Activated T-helper 2 cell treated with anti-CD3 and anti-CD28 coated beads, Interferon-gamma antibody, Interleukin-2, Interleukin-4, amounts not matched to agents 10 μg/mL and 5 μg/mL and 100 μg/mL, durations not matched to agents 14 hours and 24 hours and 36 hours (primary cell): Measurements from ENCODE around the gene CTU2. TPM values are rescaled to one million over a fixed set of nuclear protein-coding genes. Genes with fewer than 3 reads are reported as not detected.
A peak's percentile ranks its signal among the peaks of the same experiment; 100 is the strongest.

Experiments
- DNase-seq: peaks from one replicate; pipeline ENCODE4 v3.0.0; 2021; ENCODE audit warnings: low spot score
- H3K27ac Mint-ChIP-seq: one replicate; pipeline ENCODE4 v1.8.0; 2021; ENCODE audit warnings: mixed read lengths
- H3K27me3 Mint-ChIP-seq: one replicate; pipeline ENCODE4 v1.8.0; 2021; ENCODE audit warnings: low read depth, mixed read lengths
- H3K36me3 Mint-ChIP-seq: one replicate; pipeline ENCODE4 v1.8.0; 2021; ENCODE audit warnings: low read depth, mixed read lengths
- H3K4me1 Mint-ChIP-seq: one replicate; pipeline ENCODE4 v1.8.0; 2021; ENCODE audit warnings: low read depth, mixed read lengths
- H3K4me3 Mint-ChIP-seq: one replicate; pipeline ENCODE4 v1.8.0; 2021; ENCODE audit warnings: low read depth, mild to moderate bottlenecking, moderate library complexity, mixed read lengths
- H3K9me3 Mint-ChIP-seq: one replicate; pipeline ENCODE4 v1.8.0; 2021; ENCODE audit warnings: mixed read lengths
- intact Hi-C: fragments of 100-400 bp; cut with micrococcal nuclease; formaldehyde crosslinking; loops from one replicate; pipeline ENCODE4 v1.15.1; 2023
- total RNA-seq: library from RNA; stranded (reverse); gene quantifications from 2 replicates; pipeline ENCODE4 v1.2.3, GENCODE V29; 2022

Gene CTU2
- total RNA-seq, 1 donor from 2014 or later: 43.8 TPM

- H3K27me3 Mint-ChIP-seq: no peaks in the 10 kb centered on the region
- peaks cover 24% of the 10 kb centered on the region for H3K36me3 Mint-ChIP-seq
- DNase-seq: no peak
- H3K4me1 Mint-ChIP-seq: no peaks in the 10 kb centered on the region
- no peak overlapping the region for H3K4me3 Mint-ChIP-seq
- H3K27ac Mint-ChIP-seq: no peak overlapping the region
- H3K9me3 Mint-ChIP-seq: no peaks in the 10 kb centered on the region
- intact Hi-C loops: loop anchor here (2.0 to 5.0 kb wide), 3 partner anchors 29 to 432 kb away; partner anchors contain the start of genes CTU2, PIEZO1 and RNF166
Observed at GRCh38 chr16:88735616-88736015, 29.3 kb downstream of the CTU2 start.

DNA sequence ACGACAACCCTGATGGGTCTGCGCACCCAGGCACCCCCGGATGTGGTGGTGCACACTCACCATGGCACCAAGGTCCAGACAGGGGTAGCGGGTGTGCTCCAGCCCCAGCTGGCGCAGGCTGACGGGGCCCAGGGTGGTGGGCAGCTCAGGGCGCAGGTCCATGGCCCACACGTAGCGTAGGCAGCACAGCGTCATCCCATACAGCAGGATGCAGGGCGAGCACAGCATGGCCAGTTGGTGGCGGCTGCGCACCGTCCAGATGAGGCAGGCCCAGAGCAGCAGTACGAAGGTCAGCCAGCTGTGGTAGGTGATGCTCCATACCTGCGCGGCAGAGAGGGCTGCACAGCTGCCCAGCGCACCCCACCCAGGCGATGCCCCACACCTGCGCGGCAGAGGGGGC is 29.8 kb downstream of the CTU2 start:
- Mint-ChIP-seq H3K4me3 (no peak overlapping the region), H3K27me3 (no peaks in the 10 kb centered on the region), H3K36me3 (peaks cover 22% of the 10 kb centered on the region), H3K27ac (no peak overlapping the region), H3K9me3 (no peaks in the 10 kb centered on the region), H3K4me1 (no peaks in the 10 kb centered on the region)
- intact Hi-C loops: loop anchor here (2.0 to 5.0 kb wide), 3 partner anchors 29 to 431 kb away; partner anchors contain the start of genes CTU2, PIEZO1 and RNF166
- no peak for DNase-seq

DNA sequence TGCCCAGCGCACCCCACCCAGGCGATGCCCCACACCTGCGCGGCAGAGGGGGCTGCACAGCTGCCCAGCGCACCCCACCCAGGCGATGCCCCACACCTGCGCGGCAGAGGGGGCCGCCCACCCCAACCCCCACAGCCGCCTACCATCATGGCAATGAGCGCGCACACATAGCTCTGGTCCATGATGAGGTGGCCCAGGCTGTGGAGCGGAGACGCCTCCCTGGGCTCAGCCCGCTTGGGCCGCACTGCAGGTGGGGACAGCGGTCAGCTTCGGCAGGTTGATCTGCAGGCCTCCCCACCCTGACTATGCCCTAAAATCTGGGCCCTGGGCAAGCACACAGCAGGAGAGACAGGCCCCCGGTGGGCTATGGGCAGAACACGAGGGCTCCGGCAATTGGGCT is 30.2 kb downstream of the CTU2 start:
- Mint-ChIP-seq H3K27me3 (no peaks in the 10 kb centered on the region), H3K27ac (no peak overlapping the region), H3K9me3 (no peaks in the 10 kb centered on the region), H3K36me3 (peaks cover 22% of the 10 kb centered on the region), H3K4me3 (no peak overlapping the region), H3K4me1 (no peaks in the 10 kb centered on the region)
- no peak for DNase-seq
- intact Hi-C loops: loop anchor here (2.0 to 5.0 kb wide), 3 partner anchors 30 to 431 kb away; partner anchors contain the start of genes CTU2, PIEZO1 and RNF166

DNA sequence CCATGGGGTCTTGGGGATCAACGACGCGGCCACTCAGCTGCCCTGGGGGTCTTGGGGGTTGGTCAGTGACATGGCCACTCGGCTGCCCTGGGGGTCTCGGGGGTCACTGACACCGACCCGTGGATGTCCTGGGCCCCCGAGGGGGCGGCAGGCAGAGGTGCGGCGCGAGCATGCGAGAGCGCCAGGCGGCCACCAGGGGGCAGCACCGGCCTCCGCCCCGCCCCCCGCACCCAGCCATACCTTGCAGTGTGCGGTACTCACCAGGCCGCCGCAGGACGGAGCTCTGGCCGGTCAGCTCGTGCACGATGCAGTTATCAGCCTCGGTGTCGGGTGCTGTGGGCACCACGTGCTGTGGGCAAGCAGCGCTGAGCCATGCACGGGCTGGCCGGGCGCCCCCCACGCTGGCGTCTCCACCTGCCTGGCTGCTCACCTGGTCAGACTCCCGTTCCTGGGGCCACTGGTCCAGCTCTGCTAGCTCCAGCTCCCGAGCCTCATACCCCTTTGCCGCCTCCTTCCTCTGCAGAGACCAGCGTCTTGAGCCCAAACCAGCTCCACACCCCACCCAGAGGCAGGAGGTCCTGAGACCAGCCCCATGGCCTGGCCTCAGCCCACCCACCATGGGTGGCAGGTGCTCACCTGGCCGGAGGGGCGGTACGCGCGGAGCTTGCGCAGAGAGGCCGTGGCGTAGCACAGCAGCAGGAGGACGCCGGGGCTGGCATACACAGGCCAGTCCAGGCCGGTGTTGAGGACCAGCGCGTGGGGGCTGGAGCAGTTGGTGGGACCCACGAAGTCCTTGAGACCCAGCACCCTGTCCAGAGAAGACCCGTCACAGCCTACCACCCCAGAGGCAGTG is 31.2 kb downstream of the CTU2 start:
- Mint-ChIP-seq H3K27me3 (no peaks in the 10 kb centered on the region), H3K36me3 (peaks cover 17% of the 10 kb centered on the region), H3K9me3 (no peaks in the 10 kb centered on the region), H3K27ac (no peak overlapping the region), H3K4me1 (no peaks in the 10 kb centered on the region), H3K4me3 (no peak overlapping the region)
- peak; percentile 54 for DNase-seq
- intact Hi-C loops: loop anchor here (1.0 to 5.0 kb wide), 4 partner anchors 31 to 430 kb away; partner anchors contain the start of genes CTU2, PIEZO1, RNF166 and TRAPPC2L

GRCh38 chr16:88738151-88739084 is 32.1 kb downstream of the CTU2 start:
- Mint-ChIP-seq H3K9me3 (no peaks in the 10 kb centered on the region), H3K36me3 (peaks cover 17% of the 10 kb centered on the region), H3K27me3 (no peaks in the 10 kb centered on the region), H3K27ac (no peak overlapping the region), H3K4me3 (no peak overlapping the region), H3K4me1 (no peaks in the 10 kb centered on the region)
- intact Hi-C loops: loop anchor here (5.0 kb wide), 1 partner anchor 429 kb away; no protein-coding TSS in a partner anchor
- no peak for DNase-seq

GRCh38 chr16:88739139-88739976 is 33.1 kb downstream of the CTU2 start:
- no peaks in the 10 kb centered on the region for H3K9me3 Mint-ChIP-seq
- peaks cover 7% of the 10 kb centered on the region for H3K4me1 Mint-ChIP-seq
- H3K4me3 Mint-ChIP-seq: no peak overlapping the region
- intact Hi-C loops: loop anchor here (5.0 kb wide), 1 partner anchor 428 kb away; no protein-coding TSS in a partner anchor
- H3K36me3 Mint-ChIP-seq: peaks cover 12% of the 10 kb centered on the region
- H3K27me3 Mint-ChIP-seq: no peaks in the 10 kb centered on the region
- no peak for DNase-seq
- no peak overlapping the region for H3K27ac Mint-ChIP-seq

- no peak overlapping the region for H3K27ac Mint-ChIP-seq
- no peak overlapping the region for H3K4me3 Mint-ChIP-seq
- no peaks in the 10 kb centered on the region for H3K9me3 Mint-ChIP-seq
- DNase-seq: no peak
- H3K4me1 Mint-ChIP-seq: peaks cover 7% of the 10 kb centered on the region
- no peaks in the 10 kb centered on the region for H3K27me3 Mint-ChIP-seq
- peaks cover 12% of the 10 kb centered on the region for H3K36me3 Mint-ChIP-seq
- intact Hi-C loops: loop anchor here (5.0 kb wide), 1 partner anchor 427 kb away; no protein-coding TSS in a partner anchor
Observed at GRCh38 chr16:88739977-88740726, 33.8 kb downstream of the CTU2 start.

- H3K36me3 Mint-ChIP-seq: peaks cover 12% of the 10 kb centered on the region
- intact Hi-C loops: no loop called here
- H3K4me3 Mint-ChIP-seq: no peak overlapping the region
- peaks cover 9% of the 10 kb centered on the region for H3K4me1 Mint-ChIP-seq
- H3K27ac Mint-ChIP-seq: no peak overlapping the region
- no peak for DNase-seq
- no peaks in the 10 kb centered on the region for H3K27me3 Mint-ChIP-seq
- no peaks in the 10 kb centered on the region for H3K9me3 Mint-ChIP-seq
Observed at GRCh38 chr16:88740727-88741055, 34.4 kb downstream of the CTU2 start.

DNA sequence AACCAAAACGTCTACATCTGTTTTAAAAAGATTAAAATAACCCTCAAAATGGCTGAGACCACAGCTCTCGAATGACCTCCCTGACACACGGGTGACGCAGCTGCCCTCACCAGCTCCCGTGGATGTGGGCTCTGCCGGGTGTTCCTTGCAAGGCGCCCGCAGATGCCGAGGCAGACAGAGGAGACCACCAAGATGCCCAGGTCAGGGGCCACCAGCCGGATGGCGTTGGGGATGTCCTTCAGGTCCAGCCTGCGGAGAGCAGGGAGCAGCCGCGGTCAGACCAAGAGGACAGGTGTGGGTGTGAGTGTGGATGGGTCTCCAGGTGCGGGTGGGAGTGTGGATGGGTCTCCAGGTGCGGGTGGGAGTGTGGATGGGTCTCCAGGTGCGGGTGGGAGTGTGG is 35.1 kb downstream of the CTU2 start:
- peaks cover 9% of the 10 kb centered on the region for H3K36me3 Mint-ChIP-seq
- no peaks in the 10 kb centered on the region for H3K9me3 Mint-ChIP-seq
- intact Hi-C loops: no loop called here
- no peak overlapping the region for H3K4me3 Mint-ChIP-seq
- no peak for DNase-seq
- no peak overlapping the region for H3K27ac Mint-ChIP-seq
- H3K27me3 Mint-ChIP-seq: no peaks in the 10 kb centered on the region
- peaks cover 12% of the 10 kb centered on the region for H3K4me1 Mint-ChIP-seq

GRCh38 chr16:88742896-88743605 is 36.7 kb downstream of the CTU2 start:
- H3K36me3 Mint-ChIP-seq: peaks cover 10% of the 10 kb centered on the region
- H3K9me3 Mint-ChIP-seq: no peaks in the 10 kb centered on the region
- no peaks in the 10 kb centered on the region for H3K27me3 Mint-ChIP-seq
- no peak overlapping the region for H3K27ac Mint-ChIP-seq
- DNase-seq: no peak
- no peak overlapping the region for H3K4me3 Mint-ChIP-seq
- intact Hi-C loops: no loop called here
- peaks cover 12% of the 10 kb centered on the region for H3K4me1 Mint-ChIP-seq
